Esophagus mucosa (tissue), 1 donor: ENCODE results near the gene AMER2. TPM values are rescaled to one million over a fixed set of nuclear protein-coding genes. Genes with fewer than 3 reads are reported as not detected.
A peak's percentile ranks its signal among the peaks of the same experiment; 100 is the strongest.

ENCODE experiments used
- ATAC-seq: fragments of 200-7000 bp; cut with Tn5 transposase; one replicate; pipeline ENCODE4 v1.9.1; 2020
- total RNA-seq: library from RNA; stranded (reverse); gene quantifications from one replicate; pipeline ENCODE4 v1.2.4, GENCODE V29; 2023
- donor health status: DM: yes; HTN: yes; CAD: no.

AMER2 gene
- total RNA-seq, 1 donor from 2014 or later = not detected

- no peak for ATAC-seq
Observed at GRCh38 chr13:25149711-25150110, 22.4 kb downstream of the AMER2 start.

GRCh38 chr13:25148402-25148771, 23.7 kb downstream of the AMER2 start:
- no peak for ATAC-seq

GRCh38 chr13:25147638-25148401, 24.3 kb downstream of the AMER2 start:
- no peak for ATAC-seq

- no peak for ATAC-seq
Observed at GRCh38 chr13:25143706-25144105, 28.4 kb downstream of the AMER2 start.

GRCh38 chr13:25141042-25141441, 31.0 kb downstream of the AMER2 start:
- ATAC-seq = no peak

GRCh38 chr13:25137788-25138115, 34.3 kb downstream of the AMER2 start:
- no peak for ATAC-seq

- no peak for ATAC-seq
Observed at GRCh38 chr13:25136880-25137787, 35.0 kb downstream of the AMER2 start.

- no peak for ATAC-seq
Observed at GRCh38 chr13:25135896-25136295, 36.2 kb downstream of the AMER2 start.

- no peak for ATAC-seq
Observed at GRCh38 chr13:25132751-25133390, 39.2 kb downstream of the AMER2 start.

GRCh38 chr13:25131881-25132420, 40.1 kb downstream of the AMER2 start:
- no peak for ATAC-seq

GRCh38 chr13:25130944-25131343, 41.1 kb downstream of the AMER2 start:
- ATAC-seq = no peak

- ATAC-seq = no peak
Observed at GRCh38 chr13:25118378-25118905, 53.6 kb downstream of the AMER2 start.

GRCh38 chr13:25117312-25117711, 54.8 kb downstream of the AMER2 start:
- no peak for ATAC-seq

- ATAC-seq = no peak
Observed at GRCh38 chr13:25116044-25116443, 56.0 kb downstream of the AMER2 start.

- peak; percentile 95 for ATAC-seq
Observed at GRCh38 chr13:25114220-25114619, 57.9 kb downstream of the AMER2 start.

GRCh38 chr13:25112695-25113255, 59.3 kb downstream of the AMER2 start:
- ATAC-seq = no peak

Other genes with a start within 250 kb of the AMER2 start
- gene PABPC3, start 76.2 kb downstream of the AMER2 start, total RNA-seq = 0.12 TPM
- 7.4 TPM for gene MTMR6, start 115.2 kb upstream of the AMER2 start, total RNA-seq
- gene NUP58, start 129.3 kb upstream of the AMER2 start, total RNA-seq = 27.4 TPM
- gene ATP8A2, start 199.7 kb upstream of the AMER2 start, total RNA-seq = not detected